GM19351 (cell line): ENCODE results near the gene SHOC2.

Experiments used
- ATAC-seq: cut with Tn5 transposase; IDR thresholded peaks from one replicate; pipeline ENCODE4 v1.9.1; 2021; ENCODE audit warnings: mild to moderate bottlenecking, moderate library complexity; ENCODE audit not compliant: unreplicated experiment

The SHOC2 gene

GRCh38 chr10:110919349-110919931, at the start of gene SHOC2:
Gene SHOC2 (plus strand): TSS chr10:110919604. CDS start chr10:110964359, 44,755 bp downstream.
- ATAC-seq = peak; percentile 8

GRCh38 chr10:110870823-110871297, 48.5 kb upstream of the SHOC2 start:
- no peak for ATAC-seq

GRCh38 chr10:110871298-110872084, 47.9 kb upstream of the SHOC2 start, which contains the start of gene PDCD4:
Gene PDCD4 (plus strand): TSS chr10:110871928. CDS start chr10:110876028, 4,100 bp downstream.
- ATAC-seq = peak; percentile 74

GRCh38 chr10:110872145-110872983, 47.0 kb upstream of the SHOC2 start:
- ATAC-seq = peak; percentile 44

GRCh38 chr10:110872984-110873923, 46.1 kb upstream of the SHOC2 start:
- no peak for ATAC-seq

GRCh38 chr10:110873951-110874350, 45.5 kb upstream of the SHOC2 start:
- ATAC-seq = no peak

- ATAC-seq = no peak
Measured at GRCh38 chr10:110876000-110876399, 43.4 kb upstream of the SHOC2 start.

- ATAC-seq = no peak
Measured at GRCh38 chr10:110876788-110877187, 42.6 kb upstream of the SHOC2 start.

- no peak for ATAC-seq
Measured at GRCh38 chr10:110880012-110880411, 39.4 kb upstream of the SHOC2 start.

- no peak for ATAC-seq
Measured at GRCh38 chr10:110881247-110881646, 38.2 kb upstream of the SHOC2 start.

- no peak for ATAC-seq
Measured at GRCh38 chr10:110881905-110882304, 37.5 kb upstream of the SHOC2 start.

- ATAC-seq = no peak
Measured at GRCh38 chr10:110883924-110884323, 35.5 kb upstream of the SHOC2 start.

GRCh38 chr10:110885932-110886674, 33.3 kb upstream of the SHOC2 start:
- ATAC-seq = no peak

GRCh38 chr10:110887560-110887959, 31.8 kb upstream of the SHOC2 start:
- no peak for ATAC-seq

- no peak for ATAC-seq
Measured at GRCh38 chr10:110892602-110893288, 26.7 kb upstream of the SHOC2 start.

GRCh38 chr10:110893559-110894179, 25.7 kb upstream of the SHOC2 start:
- ATAC-seq = peak; percentile 90

- ATAC-seq = no peak
Measured at GRCh38 chr10:110897184-110897583, 22.2 kb upstream of the SHOC2 start.

GRCh38 chr10:110898391-110898790, 21.0 kb upstream of the SHOC2 start:
- no peak for ATAC-seq
